Activated naive CD4-positive, alpha-beta T cell treated with anti-CD3 and anti-CD28 coated beads, Interleukin-2, amount 50 U/mL, for 24 hours (primary cell): ENCODE data around the gene CALM1.

ENCODE experiments used
- H3K27ac Mint-ChIP-seq: one replicate; pipeline ENCODE4 v1.8.0; 2021; ENCODE audit warnings: mild to moderate bottlenecking, mixed read lengths
- H3K27me3 Mint-ChIP-seq: one replicate; pipeline ENCODE4 v1.8.0; 2021; ENCODE audit warnings: mixed read lengths
- H3K36me3 Mint-ChIP-seq: one replicate; pipeline ENCODE4 v1.8.0; 2021; ENCODE audit warnings: mixed read lengths
- H3K4me1 Mint-ChIP-seq: one replicate; pipeline ENCODE4 v1.8.0; 2021; ENCODE audit warnings: mixed read lengths
- H3K4me3 Mint-ChIP-seq: one replicate; pipeline ENCODE4 v1.8.0; 2021; ENCODE audit warnings: mild to moderate bottlenecking, mixed read lengths
- H3K9me3 Mint-ChIP-seq: one replicate; pipeline ENCODE4 v1.8.0; 2021; ENCODE audit warnings: mixed read lengths

Gene CALM1

GRCh38 chr14:90396341-90397339 is at the start of gene CALM1:
Gene CALM1 (plus strand): TSS chr14:90397029. CDS start chr14:90397231, 202 bp downstream.
- peaks cover 33% of the 10 kb centered on the region for H3K4me1 Mint-ChIP-seq
- peak within 1 kb of the TSS; percentile 95 for H3K27ac Mint-ChIP-seq
- H3K36me3 Mint-ChIP-seq = peaks cover 11% of the 10 kb centered on the region
- no peaks in the 10 kb centered on the region for H3K9me3 Mint-ChIP-seq
- no peaks in the 10 kb centered on the region for H3K27me3 Mint-ChIP-seq
- H3K4me3 Mint-ChIP-seq = peak within 1 kb of the TSS; percentile 98

DNA sequence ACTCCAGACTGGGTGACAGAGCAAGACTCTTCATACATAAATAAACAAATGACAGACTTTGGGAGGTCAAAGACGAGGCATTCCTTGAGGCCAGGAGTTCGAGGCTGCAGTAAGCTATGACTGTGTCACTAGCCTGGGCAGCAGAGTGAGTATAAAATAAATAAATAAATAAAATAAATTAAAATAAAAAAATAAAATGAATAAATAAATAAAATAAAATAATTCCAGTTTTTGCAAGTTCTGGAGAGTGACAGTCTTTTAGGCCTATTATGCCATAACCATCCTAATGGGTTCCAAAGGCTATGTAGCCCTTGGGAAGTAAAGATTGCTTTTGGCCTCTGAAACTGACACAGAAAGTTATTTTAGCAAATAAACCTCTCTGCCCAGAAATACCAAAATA is 48.6 kb upstream of the CALM1 start:
- Mint-ChIP-seq H3K4me1 (no peaks in the 10 kb centered on the region), H3K36me3 (no peaks in the 10 kb centered on the region), H3K27ac (no peak overlapping the region), H3K4me3 (no peak overlapping the region), H3K27me3 (no peaks in the 10 kb centered on the region), H3K9me3 (no peaks in the 10 kb centered on the region)

DNA sequence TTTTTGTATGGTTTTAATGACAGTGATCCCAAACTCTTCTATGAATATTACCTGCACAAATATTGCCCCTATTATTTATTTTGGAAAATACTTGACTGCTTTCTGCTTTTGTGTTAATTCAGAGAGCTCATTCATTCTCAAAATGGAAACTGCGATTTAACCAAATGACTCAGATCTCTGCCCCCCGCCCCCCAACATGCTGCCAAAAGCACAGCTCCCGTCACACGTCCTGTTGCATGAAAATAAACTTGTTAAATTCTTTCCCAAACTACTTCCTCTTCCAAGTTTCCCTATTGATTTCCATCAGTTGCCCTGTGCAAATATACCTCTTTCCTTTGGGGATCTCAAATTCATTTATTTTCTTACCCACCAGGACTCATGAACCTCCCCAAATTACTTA is 47.1 kb upstream of the CALM1 start:
- H3K9me3 Mint-ChIP-seq = no peaks in the 10 kb centered on the region
- no peaks in the 10 kb centered on the region for H3K4me1 Mint-ChIP-seq
- H3K36me3 Mint-ChIP-seq = no peaks in the 10 kb centered on the region
- H3K4me3 Mint-ChIP-seq = no peak overlapping the region
- H3K27me3 Mint-ChIP-seq = no peaks in the 10 kb centered on the region
- H3K27ac Mint-ChIP-seq = no peak overlapping the region

- Mint-ChIP-seq H3K27ac (no peak overlapping the region), H3K9me3 (no peaks in the 10 kb centered on the region), H3K4me1 (no peaks in the 10 kb centered on the region), H3K4me3 (no peak overlapping the region), H3K27me3 (no peaks in the 10 kb centered on the region), H3K36me3 (no peaks in the 10 kb centered on the region)
Observed at GRCh38 chr14:90354551-90355298, 42.1 kb upstream of the CALM1 start.

GRCh38 chr14:90355540-90356518 is 41.0 kb upstream of the CALM1 start:
- Mint-ChIP-seq H3K36me3 (no peaks in the 10 kb centered on the region), H3K27ac (no peak overlapping the region), H3K27me3 (no peaks in the 10 kb centered on the region), H3K9me3 (no peaks in the 10 kb centered on the region), H3K4me1 (no peaks in the 10 kb centered on the region), H3K4me3 (no peak overlapping the region)

DNA sequence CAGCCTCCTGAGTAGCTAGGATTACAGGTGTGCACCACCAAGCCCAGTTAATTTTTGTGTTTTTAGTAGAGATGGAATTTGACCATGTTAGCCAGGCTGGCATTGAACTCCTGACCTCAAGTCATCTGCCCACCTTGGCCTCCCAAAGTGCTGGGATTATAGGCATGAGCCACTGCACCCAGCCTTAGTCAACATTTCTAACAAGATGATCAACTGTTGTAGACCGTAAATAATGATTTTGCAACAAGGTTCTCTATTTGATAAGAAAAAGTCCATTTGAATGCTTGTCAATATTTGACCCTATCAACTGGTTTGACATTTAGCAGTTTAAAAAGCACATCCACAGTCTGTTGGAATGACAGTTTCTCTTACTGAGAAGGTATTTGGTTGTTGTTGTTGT is 39.9 kb upstream of the CALM1 start:
- Mint-ChIP-seq H3K27me3 (no peaks in the 10 kb centered on the region), H3K27ac (no peak overlapping the region), H3K9me3 (no peaks in the 10 kb centered on the region), H3K36me3 (no peaks in the 10 kb centered on the region), H3K4me3 (no peak overlapping the region), H3K4me1 (no peaks in the 10 kb centered on the region)

DNA sequence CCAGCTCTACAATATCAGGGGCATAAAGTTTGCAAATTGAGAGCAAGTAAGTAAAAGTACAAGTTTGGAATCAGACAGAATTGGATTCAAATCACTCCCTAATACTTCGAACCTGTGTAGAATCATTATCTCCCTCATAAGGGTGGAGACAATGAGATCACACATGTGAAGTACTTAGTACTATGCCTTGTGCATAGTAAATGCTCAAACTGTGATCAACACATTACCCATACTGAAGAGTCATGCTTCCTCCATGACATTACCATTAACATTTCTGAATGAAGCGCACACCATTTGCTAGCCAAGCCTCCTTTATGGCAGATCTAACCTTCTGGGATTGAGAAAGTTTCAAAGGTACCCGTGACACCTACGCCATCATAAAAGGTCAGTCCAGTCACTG is 38.5 kb upstream of the CALM1 start:
- no peaks in the 10 kb centered on the region for H3K36me3 Mint-ChIP-seq
- no peaks in the 10 kb centered on the region for H3K27me3 Mint-ChIP-seq
- no peak overlapping the region for H3K27ac Mint-ChIP-seq
- H3K4me3 Mint-ChIP-seq = no peak overlapping the region
- H3K9me3 Mint-ChIP-seq = no peaks in the 10 kb centered on the region
- no peaks in the 10 kb centered on the region for H3K4me1 Mint-ChIP-seq

DNA sequence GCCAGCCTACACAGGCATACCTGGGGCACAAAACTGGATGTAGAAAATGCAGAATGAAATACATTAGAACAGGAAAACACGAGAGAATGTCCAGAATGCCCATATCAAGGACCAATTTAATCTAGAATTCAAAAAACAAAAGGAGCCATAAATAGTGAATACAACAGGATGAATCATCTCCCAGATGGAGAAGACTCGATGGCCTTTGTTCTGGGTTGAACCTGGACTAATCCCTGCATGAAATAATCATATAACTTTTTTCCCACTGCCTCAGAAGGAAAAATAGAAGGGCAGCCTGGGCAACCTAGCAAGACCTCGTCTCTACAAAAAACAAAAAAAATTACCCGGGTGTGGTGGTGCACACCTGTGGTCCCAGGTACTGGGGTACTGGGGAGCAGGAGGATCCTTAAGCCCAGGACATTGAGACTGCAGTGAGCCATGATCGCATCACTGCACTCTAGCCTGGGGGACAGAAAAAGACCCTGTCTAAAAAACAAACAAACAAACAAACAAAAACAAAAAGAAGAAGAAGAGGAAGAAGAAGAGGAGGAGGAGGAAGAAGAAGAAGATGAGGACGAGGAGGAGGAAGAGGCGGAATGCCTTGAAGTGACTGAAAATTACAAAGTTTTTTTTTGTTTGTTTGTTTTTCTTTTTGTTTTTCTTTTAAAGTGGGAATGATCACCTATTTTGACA is 34.8 kb upstream of the CALM1 start:
- Mint-ChIP-seq H3K27me3 (no peaks in the 10 kb centered on the region), H3K4me3 (no peak overlapping the region), H3K4me1 (no peaks in the 10 kb centered on the region), H3K27ac (no peak overlapping the region), H3K9me3 (no peaks in the 10 kb centered on the region), H3K36me3 (no peaks in the 10 kb centered on the region)

GRCh38 chr14:90362558-90362896 is 34.3 kb upstream of the CALM1 start:
- Mint-ChIP-seq H3K27me3 (no peaks in the 10 kb centered on the region), H3K27ac (no peak overlapping the region), H3K4me3 (no peak overlapping the region), H3K4me1 (no peaks in the 10 kb centered on the region), H3K9me3 (no peaks in the 10 kb centered on the region), H3K36me3 (no peaks in the 10 kb centered on the region)

- Mint-ChIP-seq H3K4me1 (peaks cover 3% of the 10 kb centered on the region), H3K9me3 (no peaks in the 10 kb centered on the region), H3K4me3 (no peak overlapping the region), H3K27me3 (no peaks in the 10 kb centered on the region), H3K36me3 (no peaks in the 10 kb centered on the region), H3K27ac (no peak overlapping the region)
Observed at GRCh38 chr14:90368946-90369721, 27.7 kb upstream of the CALM1 start.

DNA sequence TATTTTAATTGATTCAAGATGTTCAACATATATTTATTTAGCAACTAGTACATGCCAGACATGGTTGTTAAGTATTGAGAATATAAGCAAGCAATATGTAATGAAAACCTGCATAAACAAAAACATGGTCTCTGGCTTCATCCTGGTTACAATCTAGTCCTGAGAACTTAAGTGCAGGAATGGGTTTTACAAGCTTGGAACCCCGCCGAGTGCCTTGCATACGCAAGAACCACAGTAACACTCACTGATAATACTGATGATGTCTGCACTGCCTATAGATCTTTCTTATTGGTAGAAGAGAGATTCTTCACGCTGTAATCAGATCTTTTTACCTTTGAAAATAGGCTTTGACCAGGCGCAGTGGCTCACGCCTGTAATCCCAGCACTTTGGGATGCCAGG is 22.9 kb upstream of the CALM1 start:
- Mint-ChIP-seq H3K36me3 (no peaks in the 10 kb centered on the region), H3K9me3 (no peaks in the 10 kb centered on the region), H3K27me3 (no peaks in the 10 kb centered on the region), H3K27ac (no peak overlapping the region), H3K4me3 (no peak overlapping the region), H3K4me1 (peaks cover 3% of the 10 kb centered on the region)

- no peak overlapping the region for H3K4me3 Mint-ChIP-seq
- H3K36me3 Mint-ChIP-seq = no peaks in the 10 kb centered on the region
- no peaks in the 10 kb centered on the region for H3K4me1 Mint-ChIP-seq
- no peaks in the 10 kb centered on the region for H3K27me3 Mint-ChIP-seq
- no peaks in the 10 kb centered on the region for H3K9me3 Mint-ChIP-seq
- H3K27ac Mint-ChIP-seq = no peak overlapping the region
Observed at GRCh38 chr14:90374813-90375212, 22.0 kb upstream of the CALM1 start.

GRCh38 chr14:90375934-90376333 is 20.9 kb upstream of the CALM1 start:
- Mint-ChIP-seq H3K27ac (no peak overlapping the region), H3K27me3 (no peaks in the 10 kb centered on the region), H3K9me3 (no peaks in the 10 kb centered on the region), H3K4me1 (no peaks in the 10 kb centered on the region), H3K4me3 (no peak overlapping the region), H3K36me3 (no peaks in the 10 kb centered on the region)

DNA sequence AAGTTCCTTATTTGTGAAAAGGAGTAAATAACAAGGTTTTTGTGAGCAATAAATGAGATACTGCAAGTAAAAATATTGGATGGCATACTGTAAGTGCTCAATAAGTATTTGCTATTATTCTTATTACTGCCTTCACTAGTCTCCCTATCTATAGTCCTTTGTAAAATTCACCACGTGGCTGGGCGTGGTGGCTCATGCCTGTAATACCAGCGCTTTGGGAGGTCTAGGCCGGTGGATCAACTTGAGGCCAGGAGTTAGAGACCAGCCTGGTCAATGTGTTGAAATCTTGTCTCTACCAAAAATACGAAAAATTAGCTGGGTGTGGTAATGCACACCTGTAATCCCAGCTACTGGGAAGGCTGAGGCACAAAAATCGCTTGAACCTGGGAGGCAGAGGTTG is 18.6 kb upstream of the CALM1 start:
- Mint-ChIP-seq H3K4me3 (no peak overlapping the region), H3K27ac (no peak overlapping the region), H3K4me1 (no peaks in the 10 kb centered on the region), H3K27me3 (no peaks in the 10 kb centered on the region), H3K9me3 (no peaks in the 10 kb centered on the region), H3K36me3 (no peaks in the 10 kb centered on the region)
